GM18520 (cell line): ENCODE measurements around the gene LCE1E.

Experiments
- ATAC-seq: cut with Tn5 transposase; IDR thresholded peaks from one replicate; pipeline ENCODE4 v1.9.1; 2021; ENCODE audit not compliant: unreplicated experiment

Gene LCE1E, protein sequence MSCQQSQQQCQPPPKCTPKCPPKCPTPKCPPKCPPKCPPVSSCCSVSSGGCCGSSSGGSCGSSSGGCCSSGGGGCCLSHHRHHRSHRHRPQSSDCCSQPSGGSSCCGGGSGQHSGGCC

DNA sequence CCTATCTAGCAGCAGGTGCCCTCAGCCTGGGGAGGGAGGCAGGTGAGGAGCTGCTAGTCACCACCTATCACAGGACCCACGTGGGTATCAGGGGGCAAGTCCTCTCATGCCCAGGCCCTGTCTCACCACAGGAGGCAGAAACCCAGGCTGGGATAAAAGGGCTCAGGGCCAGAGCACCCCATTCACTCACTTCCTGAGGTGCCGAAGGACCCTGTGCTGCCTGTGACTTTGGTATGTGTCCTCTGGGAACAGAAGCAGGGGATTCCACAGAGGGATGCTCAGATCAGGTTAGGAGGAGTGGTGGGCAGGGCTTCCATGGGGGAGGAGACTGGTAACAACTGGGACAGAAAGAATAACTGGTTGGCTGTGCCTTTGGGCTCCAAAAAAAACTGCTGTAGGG is at the start of gene LCE1E:
Gene LCE1E (plus strand): TSS at position 181 of the 400 bp plus-strand sequence. CDS start 1,043 bp downstream, outside the sequence.
- ATAC-seq = no peak

DNA sequence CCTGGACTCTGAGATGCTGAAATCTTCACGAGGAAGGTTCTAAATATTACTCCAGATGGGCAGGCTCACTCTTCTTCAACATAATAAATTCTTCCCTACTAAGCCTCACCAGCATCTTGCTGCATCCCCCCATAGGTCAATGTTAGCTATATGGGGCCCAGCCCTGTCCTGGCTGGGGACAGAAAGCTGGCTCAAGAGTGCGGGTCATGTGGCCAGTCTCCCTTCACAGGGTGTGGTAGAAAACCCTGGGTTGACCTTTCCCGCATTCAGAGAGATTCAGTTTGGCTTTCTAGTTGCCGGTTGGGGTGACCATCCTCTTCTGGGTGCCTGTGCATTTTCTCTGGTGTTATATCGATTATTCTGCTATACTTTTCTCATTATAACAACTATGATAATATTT is 48.1 kb upstream of the LCE1E start:
- ATAC-seq = no peak

DNA sequence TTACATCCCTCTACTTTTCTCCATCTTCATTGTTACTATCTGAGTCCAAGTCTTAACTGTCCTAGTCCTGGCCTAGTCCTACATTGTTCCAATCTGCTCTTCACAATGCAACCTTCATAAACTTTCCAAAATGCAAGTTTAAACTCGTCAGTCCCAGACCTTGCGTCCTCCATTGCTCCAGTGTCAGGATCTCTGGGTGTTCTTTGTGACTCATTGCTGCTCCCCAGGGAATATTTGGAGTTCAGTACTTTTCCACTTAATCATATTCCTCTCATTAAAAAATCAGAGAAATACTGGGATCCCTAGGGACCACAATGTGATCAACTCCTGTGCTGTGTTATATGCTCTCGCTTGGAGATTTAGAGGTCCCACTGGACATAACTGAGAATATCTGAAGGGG is 46.2 kb upstream of the LCE1E start:
- no peak for ATAC-seq

DNA sequence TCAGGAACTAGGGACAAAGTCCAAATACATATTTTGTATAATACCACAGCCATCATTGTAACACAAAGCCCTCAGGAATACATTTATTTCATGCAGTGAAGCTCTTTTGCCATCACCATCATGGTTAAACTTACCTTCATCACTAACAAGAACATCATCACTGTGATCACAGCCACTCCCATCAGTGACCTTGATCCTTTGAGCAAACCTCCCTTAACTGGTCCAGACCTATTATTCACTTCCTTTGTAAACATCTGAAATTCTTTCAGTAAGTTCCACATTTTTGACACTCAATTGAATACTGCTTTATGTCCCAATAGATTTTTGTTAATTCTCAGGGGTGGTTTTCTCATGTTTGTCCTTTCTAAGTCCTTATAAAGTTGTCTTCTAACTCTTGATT is 44.4 kb upstream of the LCE1E start:
- ATAC-seq = no peak

DNA sequence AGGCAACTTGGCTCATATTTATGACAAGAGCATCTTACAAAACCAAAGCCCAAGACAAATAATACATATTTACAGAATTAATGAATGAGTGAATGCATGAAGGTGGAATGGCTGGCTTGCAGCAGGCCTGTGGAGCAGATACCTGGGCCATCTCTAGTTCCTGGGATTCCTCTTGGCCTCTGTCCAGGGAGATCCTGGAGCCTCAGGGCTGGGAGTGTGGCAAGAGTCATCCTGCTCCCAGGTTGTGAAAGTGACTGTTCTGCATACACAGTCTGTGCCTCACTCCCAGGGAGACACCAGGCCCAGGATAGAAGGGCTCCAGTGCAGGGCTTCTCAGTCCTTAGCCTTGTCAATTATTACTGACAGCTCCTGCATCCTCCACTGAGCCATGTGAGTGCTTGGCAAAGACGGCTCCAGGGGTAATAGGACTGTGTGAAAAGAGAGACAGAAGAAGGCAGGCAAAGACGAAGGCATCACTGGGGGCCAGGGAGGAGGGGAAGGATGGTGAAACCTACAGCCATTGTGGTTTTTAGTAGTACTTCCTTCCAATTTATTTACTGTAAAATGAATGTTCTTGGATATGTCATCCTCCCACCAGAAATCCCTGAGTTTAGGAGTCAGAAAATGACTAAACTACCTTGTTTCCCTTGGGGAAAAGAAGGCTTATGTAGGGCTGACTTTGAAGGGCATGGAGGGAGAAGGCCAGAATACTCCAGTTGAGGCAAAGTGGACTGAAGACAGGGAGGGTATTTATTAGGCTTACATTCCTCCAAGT is 42.5 kb upstream of the LCE1E start:
- ATAC-seq = no peak

DNA sequence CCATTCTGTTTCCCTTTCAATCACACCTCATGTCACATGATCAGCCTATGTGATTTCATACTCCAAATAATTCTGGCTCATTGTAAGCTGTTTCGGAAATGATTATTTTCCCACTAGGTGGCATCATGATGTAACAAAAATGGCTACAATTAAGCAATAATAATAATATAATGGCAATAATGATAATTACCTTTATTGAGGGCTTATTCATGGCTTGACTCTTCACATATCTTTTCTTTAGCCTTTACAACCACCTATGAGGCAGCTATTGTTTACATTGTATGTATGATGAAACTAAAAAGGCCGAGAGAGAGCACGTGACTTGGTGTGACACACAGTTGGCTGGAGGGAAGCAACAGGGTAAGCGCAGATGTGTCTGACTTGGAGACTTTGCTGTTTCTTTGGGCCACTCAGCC is 40.8 kb upstream of the LCE1E start:
- ATAC-seq = no peak

DNA sequence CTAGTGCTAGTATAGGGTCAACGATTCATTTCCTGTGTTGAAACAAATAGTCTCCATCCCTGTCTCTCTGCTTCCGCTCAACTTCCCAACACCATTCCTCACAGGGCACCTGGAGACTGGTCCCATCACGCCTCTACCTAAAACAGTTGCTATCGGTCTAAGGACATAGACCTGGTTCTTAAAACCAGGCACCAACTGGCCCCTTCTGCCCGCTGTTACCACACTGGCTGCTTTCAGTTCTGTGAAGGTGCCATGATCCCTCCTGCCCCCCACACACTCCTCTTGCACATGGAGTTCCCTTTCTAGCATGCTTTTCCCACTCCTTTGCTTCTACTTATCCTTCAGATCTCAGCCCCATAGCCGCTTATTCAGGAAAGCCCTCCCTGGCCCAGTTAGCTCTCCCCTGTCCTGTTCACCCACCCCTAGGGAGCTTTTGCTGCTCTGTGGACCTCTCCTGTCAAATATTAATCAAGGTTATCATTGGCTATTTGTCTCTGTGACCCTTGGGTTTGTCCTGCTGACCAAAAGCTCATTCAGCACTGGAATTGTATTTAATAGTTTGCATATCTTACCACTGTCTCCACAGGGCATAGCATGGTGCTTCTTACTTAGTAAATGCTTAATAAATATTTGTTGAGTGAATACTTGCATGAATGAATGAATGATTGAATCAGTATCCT is 40.2 kb upstream of the LCE1E start:
- no peak for ATAC-seq

DNA sequence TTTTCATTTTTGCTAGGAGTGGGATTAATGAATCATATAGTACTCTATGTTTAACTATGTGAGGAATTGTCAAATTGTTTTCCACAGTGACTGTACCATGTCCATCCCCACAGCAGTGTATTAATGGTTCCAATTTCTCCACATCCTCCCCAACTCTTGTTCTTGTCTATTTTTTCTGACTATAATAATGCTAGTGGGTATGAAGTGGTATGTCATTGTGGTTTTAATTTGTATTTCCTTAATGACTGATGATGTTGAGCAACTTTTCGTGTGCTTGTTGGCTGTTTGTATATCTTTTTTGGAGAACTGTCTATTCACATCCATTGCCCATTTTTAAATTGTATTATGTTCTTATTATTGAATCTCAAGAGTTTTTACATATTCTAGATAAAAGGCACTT is 38.2 kb upstream of the LCE1E start:
- ATAC-seq = no peak

DNA sequence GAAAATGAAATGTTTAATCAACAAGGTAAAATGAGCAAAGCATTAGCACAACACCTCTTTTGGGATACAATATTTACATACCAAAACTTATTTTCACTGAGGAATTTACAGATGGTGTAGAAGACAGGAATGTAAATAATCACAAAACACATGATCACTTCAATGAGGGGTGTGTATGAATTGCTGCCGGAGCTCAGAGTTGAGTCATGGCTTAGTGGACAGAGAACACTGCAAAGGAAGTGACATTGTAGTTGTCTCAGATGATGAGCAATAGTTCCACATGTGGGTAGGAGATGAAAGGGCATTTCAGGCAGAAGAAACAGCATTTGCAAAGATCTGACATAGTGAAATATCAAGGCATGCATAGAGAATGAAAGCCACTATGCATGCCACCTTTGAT is 33.8 kb upstream of the LCE1E start:
- no peak for ATAC-seq

DNA sequence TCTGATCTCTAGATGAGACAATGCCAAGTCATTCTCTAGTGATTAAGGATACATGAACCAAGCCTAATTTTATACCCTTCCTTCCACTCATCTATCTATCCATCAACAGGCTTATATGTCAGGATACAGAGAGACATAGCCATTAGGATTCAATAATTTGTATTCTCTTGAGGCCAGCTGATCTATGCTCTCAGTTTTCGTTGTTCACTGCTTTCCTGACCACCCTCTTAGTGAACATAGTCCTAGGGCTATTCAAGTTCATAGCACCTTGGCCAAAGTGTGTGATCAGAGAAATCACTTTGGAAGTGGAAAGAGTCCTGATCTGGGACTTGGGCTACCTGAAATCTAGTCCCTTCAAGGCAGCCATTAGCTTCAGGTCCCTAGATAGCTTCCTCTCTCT is 32.5 kb upstream of the LCE1E start:
- no peak for ATAC-seq

DNA sequence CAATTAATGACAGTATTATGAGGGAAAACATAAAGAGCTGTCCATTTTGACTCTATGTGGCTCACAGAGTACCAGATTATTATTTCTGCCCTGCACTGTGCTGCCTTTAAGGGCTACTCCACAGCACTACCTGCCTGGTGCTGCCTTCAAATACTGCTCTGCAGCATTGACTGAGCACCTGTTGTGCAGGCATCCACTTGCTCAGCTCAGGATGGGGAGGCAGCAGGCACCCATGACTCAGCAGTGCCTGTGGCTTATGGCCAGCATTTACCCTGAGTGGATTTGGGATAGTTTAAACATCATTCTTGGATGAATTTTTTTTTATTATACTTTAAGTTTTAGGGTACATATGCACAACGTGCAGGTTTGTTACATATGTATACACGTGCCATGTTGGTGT is 29.2 kb upstream of the LCE1E start:
- ATAC-seq = no peak

DNA sequence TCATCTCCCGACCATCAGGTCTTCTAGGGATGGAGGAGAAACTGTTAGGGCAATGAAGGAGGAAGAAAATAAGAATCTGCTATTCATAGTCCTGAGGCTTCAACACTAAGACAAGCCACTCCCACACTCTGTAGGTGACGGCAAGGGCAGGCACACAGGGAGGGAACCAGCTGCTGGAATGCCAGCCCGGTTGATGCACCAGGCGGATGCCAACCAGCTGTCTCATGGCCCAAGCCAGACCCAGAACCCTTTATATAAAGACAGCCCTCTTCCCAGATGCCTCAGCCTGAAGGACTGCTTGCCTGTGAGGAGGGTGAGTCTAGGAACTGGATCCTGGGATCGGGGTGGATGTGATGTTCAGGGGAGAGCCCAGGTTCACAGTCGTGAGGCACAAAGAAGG is 28.3 kb upstream of the LCE1E start, which contains the start of gene KPRP:
Gene KPRP (plus strand): TSS at position 279 of the 400 bp plus-strand sequence. CDS start 1,564 bp downstream, outside the sequence.
- no peak for ATAC-seq

DNA sequence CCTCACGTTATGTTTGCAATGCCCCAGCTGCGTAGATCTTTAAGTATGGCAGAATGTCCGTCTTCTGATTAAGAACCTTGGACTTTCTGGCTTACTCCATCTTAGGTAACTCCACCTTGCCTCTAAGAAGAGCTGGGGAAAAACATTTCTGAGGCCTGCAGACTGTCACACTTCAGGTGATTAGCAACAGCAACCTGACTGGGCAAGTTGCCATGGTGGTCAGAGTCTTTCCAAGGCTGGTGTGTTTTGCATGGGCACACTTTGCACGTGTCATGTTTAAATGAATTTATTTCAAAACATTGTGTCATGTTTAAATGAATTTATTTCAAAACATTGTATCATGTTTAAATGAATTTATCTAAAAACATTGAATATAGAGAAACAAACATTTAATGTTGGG is 27.4 kb upstream of the LCE1E start:
- ATAC-seq = no peak

DNA sequence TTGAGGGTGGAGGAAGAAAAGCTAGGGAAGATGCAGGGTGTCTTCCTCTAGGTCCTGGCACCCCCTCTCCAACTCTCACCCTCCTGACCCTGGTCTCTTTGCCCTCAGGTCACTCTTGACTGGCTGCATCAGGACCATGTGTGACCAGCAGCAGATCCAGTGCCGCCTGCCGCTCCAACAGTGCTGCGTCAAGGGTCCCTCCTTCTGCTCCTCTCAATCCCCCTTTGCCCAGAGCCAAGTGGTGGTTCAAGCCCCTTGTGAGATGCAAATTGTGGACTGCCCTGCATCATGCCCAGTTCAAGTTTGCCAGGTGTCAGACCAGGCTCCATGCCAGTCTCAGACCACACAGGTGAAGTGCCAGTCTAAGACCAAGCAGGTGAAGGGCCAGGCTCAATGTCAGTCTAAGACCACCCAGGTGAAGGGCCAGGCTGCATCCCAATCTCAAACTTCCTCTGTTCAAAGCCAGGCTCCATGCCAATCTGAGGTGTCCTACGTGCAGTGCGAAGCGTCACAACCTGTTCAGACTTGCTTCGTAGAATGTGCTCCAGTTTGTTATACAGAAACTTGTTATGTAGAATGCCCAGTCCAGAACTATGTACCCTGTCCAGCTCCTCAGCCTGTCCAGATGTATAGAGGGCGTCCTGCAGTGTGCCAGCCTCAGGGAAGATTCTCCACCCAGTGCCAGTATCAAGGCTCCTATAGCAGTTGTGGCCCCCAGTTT is 26.4 kb upstream of the LCE1E start:
- no peak for ATAC-seq

DNA sequence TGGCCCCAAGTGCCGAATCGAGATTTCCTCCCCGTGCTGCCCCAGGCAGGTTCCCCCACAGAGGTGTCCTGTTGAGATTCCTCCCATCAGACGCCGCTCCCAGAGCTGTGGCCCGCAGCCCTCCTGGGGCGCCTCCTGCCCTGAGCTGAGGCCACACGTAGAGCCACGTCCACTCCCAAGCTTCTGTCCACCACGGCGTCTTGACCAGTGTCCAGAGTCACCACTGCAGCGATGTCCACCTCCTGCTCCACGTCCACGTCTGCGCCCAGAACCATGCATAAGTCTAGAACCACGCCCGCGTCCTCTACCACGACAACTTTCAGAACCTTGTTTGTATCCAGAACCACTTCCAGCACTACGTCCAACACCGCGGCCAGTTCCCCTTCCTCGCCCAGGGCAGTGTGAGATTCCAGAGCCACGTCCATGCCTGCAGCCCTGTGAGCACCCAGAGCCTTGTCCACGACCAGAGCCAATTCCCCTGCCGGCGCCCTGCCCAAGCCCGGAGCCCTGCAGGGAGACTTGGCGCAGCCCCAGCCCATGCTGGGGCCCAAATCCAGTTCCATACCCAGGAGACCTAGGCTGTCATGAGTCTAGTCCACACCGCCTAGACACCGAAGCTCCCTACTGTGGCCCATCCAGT is 25.4 kb upstream of the LCE1E start:
- no peak for ATAC-seq

DNA sequence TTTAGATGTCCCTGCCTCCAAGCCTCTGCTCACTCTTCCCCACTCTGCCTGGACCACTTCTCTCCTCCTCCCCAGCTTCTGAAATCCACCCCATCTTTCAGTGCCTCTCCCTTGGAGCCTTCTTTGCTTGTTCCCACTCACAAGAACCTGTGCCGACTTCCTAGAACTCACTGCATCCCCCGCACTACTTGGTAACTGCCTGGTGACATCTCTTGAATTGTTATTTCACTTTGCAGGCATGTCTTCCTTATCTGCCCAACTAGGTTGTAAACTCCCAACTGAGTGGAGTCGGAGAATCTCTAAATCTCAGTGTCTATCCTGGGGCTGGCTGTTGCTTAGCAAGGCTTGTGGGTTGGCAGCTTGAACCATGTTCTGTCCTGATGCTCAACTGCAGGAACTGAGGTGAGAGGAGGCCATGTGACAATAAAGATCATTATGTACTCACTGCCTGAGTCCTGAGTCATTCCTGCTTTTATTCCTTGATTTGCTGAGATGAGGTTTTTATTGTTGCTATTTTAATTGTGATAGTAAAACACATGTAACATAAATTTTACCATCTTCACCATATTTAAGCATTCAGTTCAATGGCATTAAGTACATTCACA is 24.3 kb upstream of the LCE1E start:
- no peak for ATAC-seq

DNA sequence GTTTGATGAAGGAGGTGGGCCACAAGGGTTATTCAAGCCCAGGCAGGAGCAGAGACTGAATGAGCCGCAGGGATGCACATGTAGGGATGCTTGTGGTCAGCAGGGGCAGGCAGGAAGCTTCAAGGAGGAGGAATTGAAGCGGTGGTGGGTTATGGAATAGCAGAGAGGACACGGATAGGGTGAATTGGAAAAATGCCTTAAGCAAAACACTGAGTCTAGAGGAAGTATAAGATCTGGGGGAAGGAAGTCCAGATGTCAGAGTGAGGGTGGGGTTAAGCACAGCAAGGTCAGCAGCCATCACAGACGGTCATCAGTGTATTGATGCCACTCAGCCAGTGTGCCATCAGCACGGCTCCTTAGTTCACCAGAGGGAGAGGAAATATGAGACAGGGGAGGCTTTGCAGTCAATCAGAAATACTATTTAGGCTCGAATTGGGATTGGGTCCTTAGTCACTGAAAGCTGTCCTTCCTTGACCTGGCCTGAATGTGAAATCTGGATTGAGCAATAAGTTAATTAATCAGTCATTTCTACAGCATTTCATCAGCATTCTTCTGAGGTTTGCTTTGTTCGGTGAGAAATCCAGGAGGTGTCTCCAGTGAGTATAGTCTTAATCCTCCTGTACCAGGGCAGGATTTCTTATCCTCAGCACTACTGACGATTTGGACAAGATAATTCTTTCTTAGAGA is 17.1 kb upstream of the LCE1E start:
- ATAC-seq = no peak

DNA sequence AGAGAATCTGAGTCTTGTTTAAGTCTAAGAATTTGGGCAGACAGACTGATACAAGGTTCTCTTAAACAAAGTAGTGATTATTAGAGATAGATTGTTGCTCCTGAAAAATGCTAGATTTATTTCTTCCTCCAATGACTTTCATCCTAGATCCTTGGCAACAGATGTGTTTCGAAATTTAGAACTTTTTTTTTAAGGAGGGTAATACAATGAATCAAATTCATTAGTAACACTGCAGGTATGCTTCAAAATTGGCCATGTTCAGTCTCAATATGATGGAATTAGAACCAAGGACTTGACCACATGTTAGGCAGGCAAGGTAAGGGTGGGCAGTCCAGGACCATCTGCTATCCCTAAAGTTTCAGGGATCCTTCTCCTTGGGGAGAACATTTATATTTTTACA is 15.6 kb upstream of the LCE1E start:
- ATAC-seq = no peak

DNA sequence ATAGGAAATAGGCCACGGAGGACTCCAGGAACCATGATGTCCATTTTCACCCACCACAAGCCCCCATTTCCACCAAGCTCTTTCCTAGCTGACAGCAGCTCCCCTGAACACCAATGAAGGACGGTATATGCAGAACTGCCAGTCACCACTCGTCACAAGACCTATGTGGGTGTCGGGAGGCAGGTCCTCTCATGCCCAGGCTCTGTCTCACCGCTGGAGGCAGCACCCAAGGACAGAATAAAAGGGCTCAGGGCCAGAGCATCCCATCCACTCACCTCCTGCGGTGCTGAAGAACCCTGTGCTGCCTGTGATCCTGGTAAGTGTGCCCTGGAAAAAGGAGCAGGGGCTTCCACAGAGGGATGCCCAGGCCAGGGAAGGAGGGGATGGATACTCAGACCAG is 11.2 kb upstream of the LCE1E start, which contains the start of gene LCE1F:
Gene LCE1F (plus strand): TSS at position 266 of the 400 bp plus-strand sequence. CDS start 1,232 bp downstream, outside the sequence.
- ATAC-seq = no peak

DNA sequence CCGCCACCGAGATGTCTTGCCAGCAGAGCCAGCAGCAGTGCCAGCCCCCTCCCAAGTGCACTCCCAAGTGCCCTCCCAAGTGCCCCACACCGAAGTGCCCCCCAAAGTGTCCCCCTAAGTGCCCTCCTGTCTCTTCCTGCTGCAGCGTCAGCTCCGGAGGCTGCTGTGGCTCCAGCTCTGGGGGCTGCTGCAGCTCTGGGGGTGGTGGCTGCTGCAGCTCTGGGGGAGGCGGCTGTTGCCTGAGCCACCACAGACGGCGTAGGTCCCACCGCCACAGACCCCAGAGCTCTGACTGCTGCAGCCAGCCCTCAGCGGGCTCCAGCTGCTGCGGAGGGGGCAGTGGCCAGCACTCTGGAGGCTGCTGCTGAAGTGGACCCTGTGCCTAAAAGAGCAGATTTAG is 9.7 kb upstream of the LCE1E start:
- no peak for ATAC-seq
